Fibroblast of skin of left quadriceps (primary cell): ENCODE data around the gene NFX1.

Experiments
- DNase-seq, 2 experiments: peaks; one replicate each; pipeline ENCODE4 v3.0.0-alpha.2; 2013; ENCODE audit warnings: low read depth in 2 of 2

The NFX1 gene

GRCh38 chr9:33290247-33291030, at the start of gene NFX1:
Gene NFX1 (plus strand): TSS chr9:33290516. CDS start chr9:33290573, 57 bp downstream.
- DNase-seq: peak; percentile 98 to 99

GRCh38 chr9:33241298-33241697, 49.0 kb upstream of the NFX1 start:
- no peak for DNase-seq

- DNase-seq: no peak
Measured at GRCh38 chr9:33242609-33243134, 47.6 kb upstream of the NFX1 start.

- DNase-seq: no peak
Measured at GRCh38 chr9:33244137-33244784, 46.1 kb upstream of the NFX1 start.

- DNase-seq: no peak
Measured at GRCh38 chr9:33245341-33245740, 45.0 kb upstream of the NFX1 start.

- no peak for DNase-seq
Measured at GRCh38 chr9:33246269-33246860, 44.0 kb upstream of the NFX1 start.

- DNase-seq: no peak
Measured at GRCh38 chr9:33248606-33249005, 41.7 kb upstream of the NFX1 start.

GRCh38 chr9:33249087-33249658, 41.1 kb upstream of the NFX1 start:
- DNase-seq: no peak

GRCh38 chr9:33249983-33250382, 40.3 kb upstream of the NFX1 start:
- no peak for DNase-seq

GRCh38 chr9:33250458-33250995, 39.8 kb upstream of the NFX1 start:
- no peak for DNase-seq

- no peak for DNase-seq
Measured at GRCh38 chr9:33254211-33254610, 36.1 kb upstream of the NFX1 start.

GRCh38 chr9:33255014-33255413, 35.3 kb upstream of the NFX1 start:
- no peak for DNase-seq

- no peak for DNase-seq
Measured at GRCh38 chr9:33255471-33255870, 34.8 kb upstream of the NFX1 start.

- DNase-seq: no peak
Measured at GRCh38 chr9:33256236-33256635, 34.1 kb upstream of the NFX1 start.

- DNase-seq: no peak
Measured at GRCh38 chr9:33257276-33257675, 33.0 kb upstream of the NFX1 start.

- DNase-seq: no peak
Measured at GRCh38 chr9:33260372-33260771, 29.9 kb upstream of the NFX1 start.

- no peak for DNase-seq
Measured at GRCh38 chr9:33263131-33264002, 26.9 kb upstream of the NFX1 start.

- DNase-seq: no peak
Measured at GRCh38 chr9:33264003-33264472, 26.3 kb upstream of the NFX1 start.

- peak; percentile 98 to 99 for DNase-seq
Measured at GRCh38 chr9:33264473-33265177, 25.7 kb upstream of the NFX1 start, which contains the start of the genes BAG1 and CHMP5. Gene BAG1 (minus strand): TSS chr9:33264708. Gene CHMP5 (plus strand): TSS chr9:33265049. CDS start chr9:33265079, 30 bp downstream.

GRCh38 chr9:33265211-33265865, 25.0 kb upstream of the NFX1 start:
- DNase-seq: no peak
